ENCODE results near the gene NDUFB8. TPM values are rescaled to one million over a fixed set of nuclear protein-coding genes. Genes with fewer than 3 reads are reported as not detected.

The NDUFB8 gene
- total and polyA plus RNA-seq, 2 donors (not counting 1 experiment from before 2014, with no cell fraction given) = 131 to 174 TPM

DNA sequence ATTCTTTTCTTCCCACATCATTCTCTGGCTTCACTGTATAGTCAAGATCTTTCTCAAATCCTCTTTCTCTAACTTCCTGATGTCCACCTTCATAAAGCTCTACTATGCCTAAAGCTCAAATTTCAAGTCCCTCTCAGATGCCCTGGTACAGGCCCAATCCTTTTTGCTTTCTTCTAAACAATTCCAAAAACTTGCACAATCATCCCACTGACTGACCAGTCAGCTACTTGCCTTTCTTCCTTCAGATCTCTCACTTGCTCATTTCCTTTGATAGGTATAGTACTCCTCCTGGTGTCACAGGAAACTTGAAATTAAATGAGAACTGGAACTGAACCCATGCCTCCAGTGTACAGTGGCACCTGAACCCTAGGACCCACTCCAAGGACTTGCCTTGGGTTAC is 28.2 kb downstream of the NDUFB8 start:
- no peak overlapping the region for H3K4me2 ChIP-seq (replicated peaks; ENCODE audit: low read depth, low read length, poor library complexity, severe bottlenecking)
- peaks cover 0 to 19% of the 10 kb centered on the region in 2 experiments for H3K36me3 ChIP-seq (replicated peaks in 1 of 2; ENCODE audit: control extremely low read depth in 1 of 2, control insufficient read depth in 1 of 2, extremely low read depth in 1 of 2, insufficient read depth in 2 of 2, low read length in 1 of 2)
- H3K27ac ChIP-seq (ENCODE audit: low read length in 2 of 2) = no peak overlapping the region
- ATAC-seq (ENCODE audit: low read depth) (no peak), DNase-seq (no peak)
- H3K4me1 ChIP-seq (ENCODE audit: control insufficient read depth in 2 of 2, insufficient read depth in 2 of 2, low read length in 2 of 2) = no peaks in the 10 kb centered on the region
- intact Hi-C loops (cut with micrococcal nuclease) = no loop called here
- no peaks in the 10 kb centered on the region for H3K9me3 ChIP-seq (ENCODE audit: control extremely low read depth in 1 of 3, control insufficient read depth in 2 of 3, insufficient read depth in 1 of 3, low read length in 2 of 3)
- H2AFZ ChIP-seq (ENCODE audit: insufficient read depth, low read depth, low read length, poor library complexity, severe bottlenecking) = no peak overlapping the region
- no peaks in the 10 kb centered on the region for H3K79me2 ChIP-seq (ENCODE audit: control insufficient read depth, insufficient read depth, low read length)
- no peaks in the 10 kb centered on the region for H4K20me1 ChIP-seq (ENCODE audit: control insufficient read depth, insufficient read depth, low read length, poor library complexity, severe bottlenecking)
- H3K9me3 Mint-ChIP-seq (ENCODE audit: insufficient read depth) = no peaks in the 10 kb centered on the region
- no peak for TF ChIP-seq EZH2 (IDR thresholded peaks at IDR 0.05; ENCODE audit: borderline replicate concordance, insufficient read depth, low read depth, low read length, poor library complexity, severe bottlenecking)
- TF ChIP-seq, protein P1, sequence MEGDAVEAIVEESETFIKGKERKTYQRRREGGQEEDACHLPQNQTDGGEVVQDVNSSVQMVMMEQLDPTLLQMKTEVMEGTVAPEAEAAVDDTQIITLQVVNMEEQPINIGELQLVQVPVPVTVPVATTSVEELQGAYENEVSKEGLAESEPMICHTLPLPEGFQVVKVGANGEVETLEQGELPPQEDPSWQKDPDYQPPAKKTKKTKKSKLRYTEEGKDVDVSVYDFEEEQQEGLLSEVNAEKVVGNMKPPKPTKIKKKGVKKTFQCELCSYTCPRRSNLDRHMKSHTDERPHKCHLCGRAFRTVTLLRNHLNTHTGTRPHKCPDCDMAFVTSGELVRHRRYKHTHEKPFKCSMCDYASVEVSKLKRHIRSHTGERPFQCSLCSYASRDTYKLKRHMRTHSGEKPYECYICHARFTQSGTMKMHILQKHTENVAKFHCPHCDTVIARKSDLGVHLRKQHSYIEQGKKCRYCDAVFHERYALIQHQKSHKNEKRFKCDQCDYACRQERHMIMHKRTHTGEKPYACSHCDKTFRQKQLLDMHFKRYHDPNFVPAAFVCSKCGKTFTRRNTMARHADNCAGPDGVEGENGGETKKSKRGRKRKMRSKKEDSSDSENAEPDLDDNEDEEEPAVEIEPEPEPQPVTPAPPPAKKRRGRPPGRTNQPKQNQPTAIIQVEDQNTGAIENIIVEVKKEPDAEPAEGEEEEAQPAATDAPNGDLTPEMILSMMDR (IDR thresholded peaks at IDR 0.05) = no peak
- H3K4me3 ChIP-seq (ENCODE audit: control extremely low read depth in 1 of 5, extremely low read depth in 1 of 5, insufficient read depth in 1 of 5, low read depth in 2 of 5, low read length in 4 of 5) = no peak overlapping the region
- ChIA-PET CTCF (no interaction called here), POLR2A (no interaction called here)
- no peak overlapping the region for H3K27ac Mint-ChIP-seq
- H3K4me1 Mint-ChIP-seq = no peaks in the 10 kb centered on the region
- H3K4me3 Mint-ChIP-seq = no peak overlapping the region
- H3K9ac ChIP-seq (ENCODE audit: low read length) = no peak overlapping the region
- H3K27me3 Mint-ChIP-seq = no peaks in the 10 kb centered on the region
- no peaks in the 10 kb centered on the region for H3K27me3 ChIP-seq (replicated peaks in 1 of 4; ENCODE audit: control extremely low read depth in 1 of 4, control insufficient read depth in 3 of 4, insufficient read depth in 4 of 4, low read length in 3 of 4)

DNA sequence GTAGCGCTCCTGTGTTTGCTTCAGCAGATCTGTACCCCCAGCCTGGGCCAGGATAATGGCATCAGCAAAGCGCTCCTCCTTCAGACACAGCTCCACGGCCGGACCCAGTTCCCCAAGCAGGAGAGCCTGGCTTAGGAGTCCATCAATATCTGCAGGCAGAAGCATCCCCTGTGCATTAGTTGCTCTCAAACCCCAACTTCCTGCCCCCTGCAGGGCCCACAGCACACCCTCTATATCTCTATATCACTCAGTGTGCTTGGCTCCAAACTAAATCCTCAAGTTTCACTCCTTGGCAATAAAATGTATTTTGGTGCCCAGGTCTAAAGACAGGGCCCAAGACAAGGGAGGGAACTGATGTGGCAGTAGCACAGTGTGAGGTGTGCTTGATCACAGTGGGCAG is 31.6 kb downstream of the NDUFB8 start:
- H3K4me2 ChIP-seq (replicated peaks; ENCODE audit: low read depth, low read length, poor library complexity, severe bottlenecking) = no peak overlapping the region
- no peak overlapping the region for H2AFZ ChIP-seq (ENCODE audit: insufficient read depth, low read depth, low read length, poor library complexity, severe bottlenecking)
- Mint-ChIP-seq H3K4me3 (no peak overlapping the region), H3K9me3 (ENCODE audit: insufficient read depth) (no peaks in the 10 kb centered on the region), H3K27me3 (no peaks in the 10 kb centered on the region), H3K4me1 (no peaks in the 10 kb centered on the region), H3K27ac (no peak overlapping the region)
- DNase-seq = no peak
- no peaks in the 10 kb centered on the region for H3K9me3 ChIP-seq (ENCODE audit: control extremely low read depth in 1 of 3, control insufficient read depth in 2 of 3, insufficient read depth in 1 of 3, low read length in 2 of 3)
- no peak overlapping the region for H3K9ac ChIP-seq (ENCODE audit: low read length)
- ATAC-seq (ENCODE audit: low read depth) = no peak
- H4K20me1 ChIP-seq (ENCODE audit: control insufficient read depth, insufficient read depth, low read length, poor library complexity, severe bottlenecking) = no peaks in the 10 kb centered on the region
- TF ChIP-seq EZH2 (IDR thresholded peaks at IDR 0.05; ENCODE audit: borderline replicate concordance, insufficient read depth, low read depth, low read length, poor library complexity, severe bottlenecking) = no peak
- TF ChIP-seq, protein P1 (IDR thresholded peaks at IDR 0.05) = no peak
- POLR2A ChIA-PET = no interaction called here
- no peaks in the 10 kb centered on the region for H3K27me3 ChIP-seq (replicated peaks in 1 of 4; ENCODE audit: control extremely low read depth in 1 of 4, control insufficient read depth in 3 of 4, insufficient read depth in 4 of 4, low read length in 3 of 4)
- intact Hi-C loops (cut with micrococcal nuclease) = no loop called here
- WGBS (ENCODE audit: insufficient coverage) = 98% methylated on average over 4 of the region's 4 CpGs
- H3K4me3 ChIP-seq (ENCODE audit: control extremely low read depth in 1 of 5, extremely low read depth in 1 of 5, insufficient read depth in 1 of 5, low read depth in 2 of 5, low read length in 4 of 5) = no peak overlapping the region
- CTCF ChIA-PET = no interaction called here
- H3K27ac ChIP-seq (ENCODE audit: low read length in 2 of 2) = no peak overlapping the region
- no peaks in the 10 kb centered on the region for H3K79me2 ChIP-seq (ENCODE audit: control insufficient read depth, insufficient read depth, low read length)
- H3K36me3 ChIP-seq (replicated peaks in 1 of 2; ENCODE audit: control extremely low read depth in 1 of 2, control insufficient read depth in 1 of 2, extremely low read depth in 1 of 2, insufficient read depth in 2 of 2, low read length in 1 of 2) = peaks cover 0 to 28% of the 10 kb centered on the region in 2 experiments
- no peaks in the 10 kb centered on the region for H3K4me1 ChIP-seq (ENCODE audit: control insufficient read depth in 2 of 2, insufficient read depth in 2 of 2, low read length in 2 of 2)
